ENCODE measurements around the gene MAMSTR. TPM values are rescaled to one million over a fixed set of nuclear protein-coding genes. Genes with fewer than 3 reads are reported as not detected.

The MAMSTR gene
- total and polyA plus RNA-seq, 9 of the 15 experiments (the other 6 are each of a cell fraction or from before 2014, with no cell fraction given), result 0.08 to 1.00 (median 0.40) TPM; not detected in 1

GRCh38 chr19:48669903-48670668 is 49.4 kb downstream of the MAMSTR start:
- in situ Hi-C loops (cut with MboI) (no loop called here), intact Hi-C loops (cut with micrococcal nuclease) (no loop called here)
- no peaks in the 10 kb centered on the region for H3K9me1 ChIP-seq (ENCODE audit: control insufficient read depth, insufficient read depth, low read length)
- H2AFZ ChIP-seq (ENCODE audit: low read depth, low read length), result no peak overlapping the region
- no TSS peak for BruUV-seq (replicated peaks)
- no peaks in the 10 kb centered on the region for H3K9me3 ChIP-seq (replicated peaks; ENCODE audit: control insufficient read depth, insufficient read depth, low read depth, low read length)
- DNase-seq (ENCODE audit: extremely low read depth in 1 of 4, low spot score in 3 of 4) (no peak), ATAC-seq (no peak), FAIRE-seq (no peak)
- H3K9ac ChIP-seq (ENCODE audit: insufficient read depth in 1 of 2, low read depth in 2 of 2, low read length in 2 of 2), result no peak overlapping the region
- H4K20me1 ChIP-seq (replicated peaks; ENCODE audit: control insufficient read depth, insufficient read depth, low read length), result no peaks in the 10 kb centered on the region
- no peaks in the 10 kb centered on the region for H3K79me2 ChIP-seq (ENCODE audit: control insufficient read depth, insufficient read depth, low read length)
- no peaks in the 10 kb centered on the region for H3K27me3 ChIP-seq (ENCODE audit: control insufficient read depth in 2 of 2, insufficient read depth in 2 of 2, low read length in 2 of 2)
- TF ChIP-seq NR2F6 (CRISPR knock-in tag; IDR thresholded peaks at IDR 0.05), result no peak
- TF ChIP-seq SFPQ (IDR thresholded peaks at IDR 0.05; ENCODE audit: low read depth, low read length), result no peak
- no peak overlapping the region for H3K4me2 ChIP-seq (ENCODE audit: insufficient read depth, low read length)
- no peak overlapping the region for H3K27ac ChIP-seq (ENCODE audit: extremely low read depth, low read depth, low read length)
- ChIA-PET POLR2A (interaction anchor here (0.6 kb wide), 1 partner anchor 125 kb away, joined by 3 read pairs; no protein-coding TSS in a partner anchor), CTCF (ENCODE audit: low intra/inter-chr PET ratio) (no interaction called here)
- H3K4me1 ChIP-seq (replicated peaks in 1 of 2; ENCODE audit: control insufficient read depth in 2 of 2, insufficient read depth in 2 of 2, low read length in 2 of 2), result peaks cover 3 to 32% of the 10 kb centered on the region in 2 experiments; a peak in 4 of 5 replicates
- H3K4me3 ChIP-seq, result no peak overlapping the region
- whole genome bisulfite sequencing (ENCODE audit: insufficient coverage, low coverage, missing lambda C conversion rate), result 78% methylated on average over 17 of the region's 26 CpGs
- no peaks in the 10 kb centered on the region for H3K36me3 ChIP-seq (ENCODE audit: control insufficient read depth, insufficient read depth, low read length)

All from K562 (cell line).